Hematopoietic multipotent progenitor cell treated with erythropoietin and hydrocortisone succinate and interleukin-3 and kit ligand, for 15 days (in vitro differentiated cells): ENCODE results near the gene VSNL1.

Experiments used
- DNase-seq: peaks from one replicate; pipeline ENCODE4 v3.0.0-alpha.2; 2015; ENCODE audit warnings: low spot score

The VSNL1 gene

GRCh38 chr2:17646081-17646554, 105.6 kb downstream of the VSNL1 start:
- DNase-seq, result peak; percentile 60

GRCh38 chr2:17646838-17647701, 106.6 kb downstream of the VSNL1 start:
- DNase-seq, result no peak

GRCh38 chr2:17648581-17648980, 108.1 kb downstream of the VSNL1 start:
- DNase-seq, result no peak

GRCh38 chr2:17649026-17649425, 108.5 kb downstream of the VSNL1 start:
- DNase-seq, result no peak

- no peak for DNase-seq
These were observed 112.3 kb downstream of the VSNL1 start for GRCh38 chr2:17652681-17653394.

- DNase-seq, result no peak
These were observed 117.3 kb downstream of the VSNL1 start for GRCh38 chr2:17657759-17658158.

- no peak for DNase-seq
These were observed 117.9 kb downstream of the VSNL1 start for GRCh38 chr2:17658251-17658843.

- DNase-seq, result no peak
These were observed 119.7 kb downstream of the VSNL1 start for GRCh38 chr2:17660219-17660618.

- no peak for DNase-seq
These were observed 121.0 kb downstream of the VSNL1 start for GRCh38 chr2:17661460-17661859.

- DNase-seq, result no peak
These were observed 122.2 kb downstream of the VSNL1 start for GRCh38 chr2:17662723-17663122.

GRCh38 chr2:17664534-17664933, 124.0 kb downstream of the VSNL1 start:
- no peak for DNase-seq

GRCh38 chr2:17667898-17668297, 127.4 kb downstream of the VSNL1 start:
- no peak for DNase-seq

GRCh38 chr2:17672583-17673317, 132.3 kb downstream of the VSNL1 start:
- no peak for DNase-seq

- no peak for DNase-seq
These were observed 134.3 kb downstream of the VSNL1 start for GRCh38 chr2:17674817-17675216.

- no peak for DNase-seq
These were observed 139.6 kb downstream of the VSNL1 start for GRCh38 chr2:17680119-17680518.

GRCh38 chr2:17682098-17682857, 141.8 kb downstream of the VSNL1 start:
- no peak for DNase-seq

- no peak for DNase-seq
These were observed 143.5 kb downstream of the VSNL1 start for GRCh38 chr2:17683981-17684380.

- DNase-seq, result no peak
These were observed 148.1 kb downstream of the VSNL1 start for GRCh38 chr2:17688600-17688999.

GRCh38 chr2:17689010-17689409, 148.5 kb downstream of the VSNL1 start:
- no peak for DNase-seq

GRCh38 chr2:17690776-17691175, 150.3 kb downstream of the VSNL1 start:
- DNase-seq, result no peak
